A673 (cell line): ENCODE data around the gene FAM168A. TPM values are rescaled to one million over a fixed set of nuclear protein-coding genes. Genes with fewer than 3 reads are reported as not detected.

Experiments
- BruUV-seq: library from RNA; stranded (reverse); fragments of 400-500 nt; replicated peaks from 2 replicates; lab custom pipeline; 2021; lab: Mats Ljungman, UMichigan
- CTCF ChIA-PET: fragments of 300-600 bp; sonication (Branson Sonifier 250); formaldehyde crosslinking; loops from one replicate; lab custom pipeline; 2022; ENCODE audit warnings: antibody characterized with exemption; lab: Charles Lee
- POLR2A ChIA-PET: fragments of 300-600 bp; sonication (Branson Sonifier 250); formaldehyde crosslinking; loops from one replicate; lab custom pipeline; 2022; ENCODE audit warnings: antibody characterized with exemption; ENCODE audit not compliant: low non-redundant PET; lab: Charles Lee
- DNase-seq: peaks from one replicate; pipeline ENCODE4 v3.0.0-alpha.2; 2015; ENCODE audit warnings: low spot score
- H3K27ac ChIP-seq: fragments of 200-600 bp; sonication (generic); 2 replicates; pipeline ENCODE4 v1.5.1; 2016; ENCODE audit warnings: mixed run types, low read depth, mild to moderate bottlenecking, mixed read lengths, antibody characterized with exemption, low read length; ENCODE audit not compliant: poor library complexity, severe bottlenecking
- H3K27me3 ChIP-seq: fragments of 200-600 bp; sonication (generic); replicated peaks from 2 replicates; pipeline ENCODE4 v1.6.1; 2017; ENCODE audit warnings: mixed run types, low read depth, mild to moderate bottlenecking, mixed read lengths, antibody characterized with exemption, low read length; ENCODE audit not compliant: insufficient read depth, poor library complexity
- H3K36me3 ChIP-seq: fragments of 200-600 bp; sonication (generic); 2 replicates; pipeline ENCODE4 v1.6.1; 2016; ENCODE audit warnings: mixed run types, mild to moderate bottlenecking, mixed read lengths, antibody characterized with exemption, low read length; ENCODE audit not compliant: insufficient read depth, poor library complexity, severe bottlenecking
- H3K4me1 ChIP-seq: fragments of 200-600 bp; sonication (generic); 2 replicates; pipeline ENCODE4 v1.6.1; 2017; ENCODE audit warnings: mixed run types, mild to moderate bottlenecking, mixed read lengths, antibody characterized with exemption, low read length; ENCODE audit not compliant: insufficient read depth, poor library complexity, severe bottlenecking
- H3K4me3 ChIP-seq: fragments of 200-600 bp; sonication (generic); 2 replicates; pipeline ENCODE4 v1.5.1; 2016; ENCODE audit warnings: low read depth, mixed run types, mild to moderate bottlenecking, mixed read lengths, low read length; ENCODE audit not compliant: poor library complexity, severe bottlenecking
- H3K9me3 ChIP-seq: fragments of 200-600 bp; sonication (generic); 2 replicates; pipeline ENCODE4 v1.6.1; 2016; ENCODE audit warnings: mixed run types, low read depth, mild to moderate bottlenecking, mixed read lengths, antibody characterized with exemption, low read length; ENCODE audit not compliant: poor library complexity, severe bottlenecking
- EZH2 ChIP-seq: fragments of 200-600 bp; sonication (generic); IDR thresholded peaks from 2 replicates; pipeline ENCODE4 v1.6.1; 2017; ENCODE audit warnings: borderline replicate concordance, low read depth, mild to moderate bottlenecking, mixed read lengths, antibody characterized with exemption, low read length; ENCODE audit not compliant: poor library complexity, severe bottlenecking
- intact Hi-C: fragments of 100-400 bp; cut with micrococcal nuclease; formaldehyde crosslinking; loops from one replicate; pipeline ENCODE4 v1.10.0; 2022; ENCODE audit not compliant: unreplicated experiment
- total RNA-seq: library from RNA; stranded (reverse); gene quantifications from 2 replicates; pipeline ENCODE4 v1.2.3, GENCODE V29; 2021
- TF ChIP-seq, protein P1 (sequence below): fragments of 300-800, 200-600 bp; sonication (generic); conservative IDR thresholded peaks from 2 replicates; pipeline ENCODE4 v1.5.1; 2017; ENCODE audit warnings: low read depth, mild to moderate bottlenecking, antibody characterized with exemption, low read length, moderate library complexity, mixed read lengths

Gene FAM168A
- total RNA-seq, 1 experiment from 2014 or later, result 46.1 TPM

DNA sequence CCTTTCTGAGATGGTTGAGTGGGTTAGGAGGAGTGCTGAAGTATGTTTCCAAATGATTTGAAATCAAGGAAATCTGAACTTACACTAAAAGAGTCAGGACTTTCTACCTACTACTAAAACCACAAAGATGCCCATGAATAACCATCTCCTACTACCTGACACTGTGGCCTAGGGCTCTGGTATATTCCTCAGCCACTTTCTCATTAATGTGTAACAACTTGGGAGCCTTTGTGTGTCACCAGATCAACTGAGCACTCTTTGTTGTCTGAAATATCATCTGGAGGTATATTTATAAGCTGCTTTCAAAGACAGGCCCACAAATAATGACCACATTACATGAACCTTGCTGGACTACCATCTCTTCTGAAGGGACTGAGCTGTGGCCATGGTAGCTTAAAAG, 177.8 kb downstream of the FAM168A start:
- ChIA-PET CTCF (interaction anchor here (0.6 kb wide), 1 partner anchor 85 kb away, joined by 6 read pairs; no protein-coding TSS in a partner anchor), POLR2A (no interaction called here)
- peaks cover 13% of the 10 kb centered on the region for H3K4me1 ChIP-seq
- intact Hi-C loops, result no loop called here
- DNase-seq, result no peak
- no peaks in the 10 kb centered on the region for H3K36me3 ChIP-seq
- H3K27me3 ChIP-seq, result no peaks in the 10 kb centered on the region
- no TSS peak for BruUV-seq
- TF ChIP-seq, protein P1, sequence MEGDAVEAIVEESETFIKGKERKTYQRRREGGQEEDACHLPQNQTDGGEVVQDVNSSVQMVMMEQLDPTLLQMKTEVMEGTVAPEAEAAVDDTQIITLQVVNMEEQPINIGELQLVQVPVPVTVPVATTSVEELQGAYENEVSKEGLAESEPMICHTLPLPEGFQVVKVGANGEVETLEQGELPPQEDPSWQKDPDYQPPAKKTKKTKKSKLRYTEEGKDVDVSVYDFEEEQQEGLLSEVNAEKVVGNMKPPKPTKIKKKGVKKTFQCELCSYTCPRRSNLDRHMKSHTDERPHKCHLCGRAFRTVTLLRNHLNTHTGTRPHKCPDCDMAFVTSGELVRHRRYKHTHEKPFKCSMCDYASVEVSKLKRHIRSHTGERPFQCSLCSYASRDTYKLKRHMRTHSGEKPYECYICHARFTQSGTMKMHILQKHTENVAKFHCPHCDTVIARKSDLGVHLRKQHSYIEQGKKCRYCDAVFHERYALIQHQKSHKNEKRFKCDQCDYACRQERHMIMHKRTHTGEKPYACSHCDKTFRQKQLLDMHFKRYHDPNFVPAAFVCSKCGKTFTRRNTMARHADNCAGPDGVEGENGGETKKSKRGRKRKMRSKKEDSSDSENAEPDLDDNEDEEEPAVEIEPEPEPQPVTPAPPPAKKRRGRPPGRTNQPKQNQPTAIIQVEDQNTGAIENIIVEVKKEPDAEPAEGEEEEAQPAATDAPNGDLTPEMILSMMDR, result no peak
- TF ChIP-seq EZH2, result no peak
- H3K4me3 ChIP-seq, result no peak overlapping the region
- no peaks in the 10 kb centered on the region for H3K9me3 ChIP-seq
- H3K27ac ChIP-seq, result no peak overlapping the region

DNA sequence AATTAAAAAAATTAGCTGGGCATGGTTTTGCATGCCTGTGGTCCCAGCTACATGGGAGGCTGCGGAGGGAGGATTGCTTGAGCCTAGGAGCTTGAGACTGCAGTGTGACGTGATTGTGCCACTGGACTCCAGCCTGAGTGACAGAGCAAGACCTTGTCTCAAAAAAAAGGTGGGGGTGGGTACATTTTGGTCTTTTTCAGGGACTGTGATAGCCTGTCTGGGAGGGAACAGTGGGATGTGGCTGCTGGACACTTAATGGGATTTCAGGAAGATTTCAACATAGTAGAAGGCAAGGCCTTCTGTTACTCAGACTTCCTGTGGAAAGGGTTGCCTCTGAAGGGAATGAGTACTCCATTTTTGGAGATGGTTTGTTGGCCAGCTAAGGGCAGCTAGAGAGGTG, 181.1 kb downstream of the FAM168A start:
- no TSS peak for BruUV-seq
- CTCF ChIA-PET, result no interaction called here

DNA sequence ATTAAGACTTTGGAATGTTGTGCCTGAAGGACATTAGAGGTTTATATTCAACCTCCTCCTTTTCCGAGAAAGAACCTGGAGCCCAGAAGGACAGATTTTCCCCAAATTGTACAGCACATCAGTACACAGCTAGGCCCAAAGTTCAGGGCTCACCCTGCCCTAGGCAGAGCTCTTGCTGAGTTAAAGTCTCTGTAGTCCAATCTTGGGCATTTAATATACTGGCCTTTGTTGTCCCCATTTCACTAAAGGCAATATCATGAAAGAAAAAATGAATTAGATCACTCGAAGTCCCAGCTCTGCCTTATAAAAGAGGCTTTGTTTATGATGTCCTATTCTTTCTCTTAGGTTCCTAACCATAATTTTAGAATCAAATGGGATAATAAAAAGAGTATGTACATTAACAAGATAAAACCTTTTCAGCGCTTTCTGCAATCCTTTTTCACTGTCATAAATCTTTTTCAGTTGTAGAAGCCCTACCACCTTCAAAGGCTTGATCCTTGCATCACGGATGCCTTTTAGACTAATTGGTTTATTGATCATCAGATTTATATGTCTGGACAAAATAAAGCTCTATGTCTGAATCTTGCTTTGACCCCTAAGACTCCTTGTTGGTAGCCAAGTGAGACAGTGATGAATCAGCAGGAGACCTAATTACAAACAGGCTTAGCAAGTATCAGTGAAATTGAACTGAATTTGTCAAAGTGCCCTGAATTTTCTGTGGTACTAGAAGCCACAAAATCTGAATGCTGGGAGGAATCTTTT, 181.9 kb downstream of the FAM168A start:
- intact Hi-C loops, result no loop called here
- Histone ChIP-seq H3K4me3 (no peak overlapping the region), H3K4me1 (peaks cover 19% of the 10 kb centered on the region), H3K36me3 (no peaks in the 10 kb centered on the region), H3K27me3 (no peaks in the 10 kb centered on the region), H3K27ac (no peak overlapping the region), H3K9me3 (no peaks in the 10 kb centered on the region)
- TF ChIP-seq, protein P1, result no peak
- TF ChIP-seq EZH2, result no peak
- peak; percentile 32 for DNase-seq
- ChIA-PET CTCF (no interaction called here), POLR2A (no interaction called here)
- no TSS peak for BruUV-seq

More for the DNA sequence above, 181.1 kb downstream of the FAM168A start:
- no peaks in the 10 kb centered on the region for H3K9me3 ChIP-seq
- H3K27me3 ChIP-seq, result no peaks in the 10 kb centered on the region
- no peak overlapping the region for H3K4me3 ChIP-seq
- TF ChIP-seq, protein P1, result no peak
- TF ChIP-seq EZH2, result no peak
- DNase-seq, result no peak
- intact Hi-C loops, result no loop called here
- POLR2A ChIA-PET, result no interaction called here
- H3K36me3 ChIP-seq, result no peaks in the 10 kb centered on the region
- peaks cover 23% of the 10 kb centered on the region for H3K4me1 ChIP-seq
- no peak overlapping the region for H3K27ac ChIP-seq
